ENCODE data around the gene CRYBB1. TPM values are rescaled to one million over a fixed set of nuclear protein-coding genes. Genes with fewer than 3 reads are reported as not detected.
A peak's percentile ranks its signal among the peaks of the same experiment; 100 is the strongest.

CRYBB1 gene
- total and polyA plus RNA-seq, 4 donors: 0.14 to 1.1 (median 0.45) TPM

- ATAC-seq (ENCODE audit: insufficient read depth, low FRiP score) (no peak), DNase-seq (no peak)
- TF ChIP-seq CTCF (IDR thresholded peaks at IDR 0.05; ENCODE audit: control extremely low read depth, extremely low read depth): no peak
- Histone ChIP-seq H3K9ac (ENCODE audit: insufficient read depth in 1 of 2, low read length in 2 of 2) (no peak overlapping the region), H3K27ac (ENCODE audit: low read depth in 1 of 2, low read length in 1 of 2) (peak overlapping the region in 1 of 2 donors; percentile 33), H3K27me3 (ENCODE audit: control insufficient read depth in 3 of 3, insufficient read depth in 3 of 3, low read length in 2 of 3) (no peaks in the 10 kb centered on the region), H3K9me3 (ENCODE audit: control insufficient read depth in 4 of 4, insufficient read depth in 3 of 4, low read length in 3 of 4) (peaks cover 0 to 2% (median 0%) of the 10 kb centered on the region in 4 donors), H3K4me1 (ENCODE audit: control insufficient read depth in 5 of 5, insufficient read depth in 5 of 5, low read length in 5 of 5) (peaks cover 0 to 7% (median 0%) of the 10 kb centered on the region in 5 donors), H3K36me3 (ENCODE audit: control insufficient read depth in 4 of 4, insufficient read depth in 4 of 4, low read length in 4 of 4) (no peaks in the 10 kb centered on the region), H3K4me3 (no peak overlapping the region)
- 94 to 97% methylated on average over 4 of the region's 4 CpGs for WGBS, 2 donors
Measured at GRCh38 chr22:26631282-26631681, 13.5 kb upstream of the CRYBB1 start.

DNA sequence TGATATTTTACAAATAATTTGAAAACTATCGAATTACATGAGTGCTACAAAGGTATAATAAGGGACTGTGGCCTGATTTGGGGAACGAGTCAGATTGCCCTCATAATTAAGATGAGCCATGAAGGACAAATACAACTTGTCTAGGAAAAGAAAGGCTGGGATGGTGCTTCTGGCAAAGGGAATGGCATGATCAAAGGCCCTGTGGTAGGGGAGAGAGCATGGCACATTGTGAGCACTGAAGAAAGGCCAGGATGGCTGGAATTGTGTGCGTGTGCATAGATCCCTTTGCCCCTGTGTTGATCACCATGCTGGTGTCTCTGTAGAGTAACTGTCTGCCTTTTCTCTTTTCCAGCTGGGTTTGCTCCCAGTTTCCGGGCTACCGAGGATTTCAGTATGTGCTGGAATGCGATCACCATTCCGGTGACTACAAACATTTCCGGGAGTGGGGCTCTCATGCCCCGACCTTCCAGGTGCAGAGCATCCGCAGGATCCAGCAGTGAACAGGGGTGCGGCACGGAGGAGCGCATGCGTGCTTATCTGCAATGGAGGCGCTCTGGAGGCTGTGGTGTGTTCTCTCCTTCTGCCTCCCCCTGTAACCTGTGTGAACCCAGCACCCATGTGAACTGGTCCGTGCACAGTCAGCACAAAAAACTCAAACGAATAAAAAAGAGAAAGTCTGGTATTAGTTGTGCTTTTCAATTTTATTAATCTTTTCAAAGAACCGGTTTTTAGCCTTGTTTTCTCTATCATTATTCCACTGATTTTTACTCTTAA is 12.3 kb upstream of the CRYBB1 start:
- H3K4me1 ChIP-seq (ENCODE audit: control insufficient read depth in 5 of 5, insufficient read depth in 5 of 5, low read length in 5 of 5): peaks cover 0 to 7% (median 0%) of the 10 kb centered on the region in 5 donors
- TF ChIP-seq CTCF (IDR thresholded peaks at IDR 0.05; ENCODE audit: control extremely low read depth, extremely low read depth): no peak
- peaks cover 0 to 2% (median 0%) of the 10 kb centered on the region in 4 donors for H3K9me3 ChIP-seq (ENCODE audit: control insufficient read depth in 4 of 4, insufficient read depth in 3 of 4, low read length in 3 of 4)
- H3K27me3 ChIP-seq (ENCODE audit: control insufficient read depth in 3 of 3, insufficient read depth in 3 of 3, low read length in 2 of 3): no peaks in the 10 kb centered on the region
- H3K9ac ChIP-seq (ENCODE audit: insufficient read depth in 1 of 2, low read length in 2 of 2): no peak overlapping the region
- WGBS, 2 donors: 89 to 94% methylated on average over 18 of the region's 18 CpGs
- H3K36me3 ChIP-seq (ENCODE audit: control insufficient read depth in 4 of 4, insufficient read depth in 4 of 4, low read length in 4 of 4): no peaks in the 10 kb centered on the region
- H3K27ac ChIP-seq (ENCODE audit: low read depth in 1 of 2, low read length in 1 of 2): no peak overlapping the region
- ATAC-seq (ENCODE audit: insufficient read depth, low FRiP score): no peak
- no peak overlapping the region for H3K4me3 ChIP-seq
- DNase-seq: no peak

GRCh38 chr22:26624803-26625202 is 7.0 kb upstream of the CRYBB1 start:
- TF ChIP-seq CTCF (IDR thresholded peaks at IDR 0.05; ENCODE audit: control extremely low read depth, extremely low read depth): no peak
- Histone ChIP-seq H3K27ac (ENCODE audit: low read depth in 1 of 2, low read length in 1 of 2) (no peak overlapping the region), H3K4me3 (no peak overlapping the region), H3K9ac (ENCODE audit: insufficient read depth in 1 of 2, low read length in 2 of 2) (no peak overlapping the region), H3K27me3 (ENCODE audit: control insufficient read depth in 3 of 3, insufficient read depth in 3 of 3, low read length in 2 of 3) (no peaks in the 10 kb centered on the region), H3K36me3 (ENCODE audit: control insufficient read depth in 4 of 4, insufficient read depth in 4 of 4, low read length in 4 of 4) (no peaks in the 10 kb centered on the region), H3K9me3 (ENCODE audit: control insufficient read depth in 4 of 4, insufficient read depth in 3 of 4, low read length in 3 of 4) (no peaks in the 10 kb centered on the region), H3K4me1 (ENCODE audit: control insufficient read depth in 5 of 5, insufficient read depth in 5 of 5, low read length in 5 of 5) (peaks cover 0 to 2% (median 0%) of the 10 kb centered on the region in 5 donors)
- ATAC-seq (ENCODE audit: insufficient read depth, low FRiP score) (no peak), DNase-seq (no peak)
- WGBS, 2 donors: 87 to 94% methylated on average over 12 of the region's 12 CpGs
